OCI-LY7 (cell line): Measurements from ENCODE around the gene RBM5. TPM values are rescaled to one million over a fixed set of nuclear protein-coding genes. Genes with fewer than 3 reads are reported as not detected.

Experiments
- Bru-seq: library from RNA; stranded (reverse); fragments of 400-500 nt; gene quantifications from one replicate; lab custom pipeline; 2021; lab: Mats Ljungman, UMichigan
- BruChase-seq, 2 experiments: library from RNA; stranded (reverse); fragments of 400-500 nt; gene quantifications; one replicate each; lab custom pipeline; 2021; lab: Mats Ljungman, UMichigan
- BruUV-seq: library from RNA; stranded (reverse); fragments of 400-500 nt; replicated peaks from 2 replicates; lab custom pipeline; 2021; lab: Mats Ljungman, UMichigan
- CTCF ChIA-PET: fragments of 300-600 bp; sonication (Branson Sonifier 250); formaldehyde crosslinking; loops from one replicate; lab custom pipeline; 2022; ENCODE audit warnings: antibody characterized with exemption; ENCODE audit not compliant: unreplicated experiment; lab: Charles Lee
- POLR2A ChIA-PET: fragments of 300-600 bp; sonication (Branson Sonifier 250); formaldehyde crosslinking; loops from one replicate; lab custom pipeline; 2022; ENCODE audit warnings: antibody characterized with exemption; lab: Charles Lee
- DNase-seq: peaks from one replicate; pipeline ENCODE4 v3.0.0-alpha.2; 2015; ENCODE audit warnings: low spot score
- H2AFZ ChIP-seq: fragments of 200-600 bp; sonication (generic), shearing (Covaris generic); 2 replicates; pipeline ENCODE4 v1.6.1; 2014; ENCODE audit warnings: mild to moderate bottlenecking, antibody characterized with exemption, low read length, moderate library complexity
- H3K27ac ChIP-seq: fragments of 200-600 bp; sonication (generic); 2 replicates; pipeline ENCODE4 v1.5.1; 2014; ENCODE audit warnings: mixed run types, low read depth, mild to moderate bottlenecking, moderate library complexity, low read length, inconsistent platforms; ENCODE audit not compliant: poor library complexity, severe bottlenecking
- H3K36me3 ChIP-seq: fragments of 200-600 bp; sonication (generic); 2 replicates; pipeline ENCODE4 v1.6.1; 2014; ENCODE audit warnings: mild to moderate bottlenecking, antibody characterized with exemption, low read length, moderate library complexity, mixed read lengths; ENCODE audit not compliant: insufficient read depth
- H3K4me1 ChIP-seq: fragments of 200-600 bp; sonication (generic); 2 replicates; pipeline ENCODE4 v1.5.1; 2014; ENCODE audit warnings: mild to moderate bottlenecking, low read length; ENCODE audit not compliant: insufficient read depth, poor library complexity, severe bottlenecking
- H3K4me2 ChIP-seq: fragments of 200-600 bp; sonication (generic); 2 replicates; pipeline ENCODE4 v1.6.1; 2014; ENCODE audit warnings: mild to moderate bottlenecking, low read length
- H3K4me3 ChIP-seq: fragments of 200-600 bp; sonication (generic); 2 replicates; pipeline ENCODE4 v1.5.1; 2014; ENCODE audit warnings: mild to moderate bottlenecking, low read depth, low read length; ENCODE audit not compliant: poor library complexity, severe bottlenecking
- H3K79me2 ChIP-seq: fragments of 200-600 bp; sonication (generic); 2 replicates; pipeline ENCODE4 v1.6.1; 2016; ENCODE audit warnings: low read depth, mild to moderate bottlenecking, low read length, moderate library complexity, mixed read lengths; ENCODE audit not compliant: insufficient read depth
- H3K9me2 ChIP-seq: fragments of 200-600 bp; sonication (generic); 2 replicates; pipeline ENCODE4 v1.6.1; 2016; ENCODE audit warnings: mild to moderate bottlenecking, low read length, mixed read lengths; ENCODE audit not compliant: insufficient read depth
- H3K9me3 ChIP-seq: fragments of 200-600 bp; sonication (generic); 2 replicates; pipeline ENCODE4 v1.6.1; 2014; ENCODE audit warnings: mild to moderate bottlenecking, mixed run types, low read length, mixed read lengths
- H4K20me1 ChIP-seq: fragments of 200-600 bp; sonication (generic); 2 replicates; pipeline ENCODE4 v1.6.1; 2014; ENCODE audit warnings: mild to moderate bottlenecking, antibody characterized with exemption, low read length, moderate library complexity, mixed read lengths; ENCODE audit not compliant: insufficient read depth
- CTCF ChIP-seq: fragments of 200-600 bp; sonication (generic); conservative IDR thresholded peaks from 2 replicates; pipeline ENCODE4 v1.5.1; 2014; ENCODE audit warnings: mild to moderate bottlenecking, antibody characterized with exemption, low read length, moderate library complexity, mixed read lengths
- EZH2phosphoT487 ChIP-seq: fragments of 200-600 bp; sonication (generic); IDR thresholded peaks from 2 replicates; pipeline ENCODE4 v1.6.1; 2018; ENCODE audit warnings: low read depth, borderline replicate concordance, mild to moderate bottlenecking, mixed run types, antibody characterized with exemption, low read length, moderate library complexity, mixed read lengths
- intact Hi-C: fragments of 100-400 bp; cut with micrococcal nuclease; formaldehyde crosslinking; loops from one replicate; pipeline ENCODE4 v1.10.0; 2022; ENCODE audit not compliant: unreplicated experiment
- long read RNA-seq: library from polyadenylated mRNA; stranded (forward); transcript quantifications from one replicate; pipeline ENCODE4 v2.0.0, GENCODE V29; 2022
- total RNA-seq, 2 experiments: library from RNA; depleted of rRNA in 1 of 2; stranded (reverse); fragments of >200 nt in 1 of 2; shearing (Covaris generic) in 1 of 2; gene quantifications; 2 replicates each; pipeline ENCODE4 v1.2.3, GENCODE V29; 2014 to 2022

RBM5 gene
- total RNA-seq (2014; rRNA removed; shearing (Covaris generic)) (139 and 192 TPM in 2 replicates), total RNA-seq (2022) (197 and 223 TPM in 2 replicates), Bru-seq, nascent RNA (percentile 93 among the genes with signal in this experiment), BruChase-seq, experiment 1, labeled RNA remaining after a 6-hour chase (percentile 93 among the genes with signal in this experiment), BruChase-seq, experiment 2, labeled RNA remaining after a 2-hour chase (percentile 96 among the genes with signal in this experiment)
- long read RNA-seq, transcript RBM5-201 (25 exons, 3,188 nt): major isoform, 47 of 97 reads
- long read RNA-seq, partial matches to known transcripts: 28 of 97 reads
- long read RNA-seq, other reads (novel, unspliced or antisense): 22 of 97 reads

- BruUV-seq: no TSS peak
These were observed at the start of gene RBM5 for GRCh38 chr3:50088725-50089608. Gene RBM5 (plus strand): TSS chr3:50088919. CDS start chr3:50090435, 1,516 bp downstream.

GRCh38 chr3:50044976-50045375 is 43.7 kb upstream of the RBM5 start:
- DNase-seq: no peak
- 0 out of 2 replicates have a peak, but pooled peaks cover 3% of the 10 kb centered on the region for H4K20me1 ChIP-seq

More at GRCh38 chr3:50088725-50089608, at the start of gene RBM5:
- peak within 1 kb of the TSS; percentile 93 for H2AFZ ChIP-seq
- peak within 1 kb of the TSS; percentile 96 for H3K4me3 ChIP-seq
- peaks cover 40% of the 10 kb centered on the region for H3K79me2 ChIP-seq
- H3K27ac ChIP-seq: peak within 1 kb of the TSS; percentile 66
- DNase-seq: peak; percentile 92
- no peak for TF ChIP-seq EZH2phosphoT487
- TF ChIP-seq CTCF: no peak
- peak within 1 kb of the TSS; percentile 70 for H3K4me2 ChIP-seq
- ChIA-PET CTCF (no interaction called here), POLR2A (interaction anchor here (0.6 to 1.1 kb wide), 2 partner anchors 25 to 414 kb away, joined by 3 read pairs; no protein-coding TSS in a partner anchor)
- intact Hi-C loops: loop anchor here (5.0 kb wide), 1 partner anchor 147 kb away; the partner anchor contains the start of gene RBM6
- H3K36me3 ChIP-seq: peaks cover 44% of the 10 kb centered on the region
- no peaks in the 10 kb centered on the region for H3K9me2 ChIP-seq
- peaks cover 18% of the 10 kb centered on the region for H3K4me1 ChIP-seq
- no peaks in the 10 kb centered on the region for H3K9me3 ChIP-seq
- peaks cover 18% of the 10 kb centered on the region; the same call in 1 of the 2 replicates for H4K20me1 ChIP-seq

More at GRCh38 chr3:50044976-50045375, 43.7 kb upstream of the RBM5 start:
- POLR2A ChIA-PET: interaction anchor here (0.6 to 0.7 kb wide), 2 partner anchors 17 to 197 kb away, joined by 3 read pairs; no protein-coding TSS in a partner anchor
- no peak overlapping the region for H3K4me2 ChIP-seq
- H3K9me2 ChIP-seq: no peaks in the 10 kb centered on the region
- TF ChIP-seq CTCF: no peak
- no peak for TF ChIP-seq EZH2phosphoT487
- no peak overlapping the region for H3K27ac ChIP-seq
- H3K36me3 ChIP-seq: peaks cover 67% of the 10 kb centered on the region
- CTCF ChIA-PET: interaction anchor here (0.6 kb wide), 1 partner anchor 112 kb away, joined by 5 read pairs; no protein-coding TSS in a partner anchor
- no peaks in the 10 kb centered on the region for H3K9me3 ChIP-seq
- H3K4me3 ChIP-seq: no peak overlapping the region
- no peaks in the 10 kb centered on the region for H3K4me1 ChIP-seq
- intact Hi-C loops: no loop called here
- BruUV-seq: no TSS peak
- H2AFZ ChIP-seq: no peak overlapping the region
- no peaks in the 10 kb centered on the region; the same call in 1 of the 2 replicates for H3K79me2 ChIP-seq
